SK-N-MC (cell line): ENCODE measurements around the gene MAPK6.

ENCODE experiments used
- EZH2 ChIP-seq: fragments of 200-600 bp; sonication (generic); IDR thresholded peaks from one replicate; pipeline ENCODE4 v1.6.1; 2017; ENCODE audit warnings: antibody characterized with exemption
- FOXP2 ChIP-seq: optimal IDR thresholded peaks from 2 replicates; pipeline ENCODE3; 2011; ENCODE audit warnings: mild to moderate bottlenecking, moderate library complexity; ENCODE audit not compliant: insufficient read depth; ENCODE audit errors: extremely low read length, control extremely low read depth
- POLR2AphosphoS5 ChIP-seq: IDR thresholded peaks from 2 replicates; pipeline ENCODE4 v1.6.1; 2012; ENCODE audit warnings: mild to moderate bottlenecking, low read depth, low read length, borderline replicate concordance

- TF ChIP-seq POLR2AphosphoS5 (0 out of 2 replicates have a peak, but pooled peaks have one; percentile 38), EZH2 (no peak), FOXP2 (no peak)
Measured at GRCh38 chr15:52067545-52067926, 48.5 kb downstream of the MAPK6 start.
